ENCODE data around the gene MSANTD3. TPM values are rescaled to one million over a fixed set of nuclear protein-coding genes. Genes with fewer than 3 reads are reported as not detected.

The MSANTD3 gene
- total RNA-seq, 1 experiment from 2014 or later: 79.4 TPM

- no peaks in the 10 kb centered on the region for H3K9me3 ChIP-seq (replicated peaks)
- H3K4me3 ChIP-seq: no peak overlapping the region
- H3K36me3 ChIP-seq: no peaks in the 10 kb centered on the region
- H3K27me3 ChIP-seq (replicated peaks): no peaks in the 10 kb centered on the region
- no peak overlapping the region for H3K27ac ChIP-seq
- no peak for DNase-seq (ENCODE audit: low read depth in 1 of 2, low spot score in 2 of 2)
- H3K4me1 ChIP-seq (replicated peaks): 0 out of 2 replicates have a peak, but pooled peaks cover 3% of the 10 kb centered on the region
Measured at GRCh38 chr9:100478192-100478591, 51.2 kb downstream of the MSANTD3 start.

DNA sequence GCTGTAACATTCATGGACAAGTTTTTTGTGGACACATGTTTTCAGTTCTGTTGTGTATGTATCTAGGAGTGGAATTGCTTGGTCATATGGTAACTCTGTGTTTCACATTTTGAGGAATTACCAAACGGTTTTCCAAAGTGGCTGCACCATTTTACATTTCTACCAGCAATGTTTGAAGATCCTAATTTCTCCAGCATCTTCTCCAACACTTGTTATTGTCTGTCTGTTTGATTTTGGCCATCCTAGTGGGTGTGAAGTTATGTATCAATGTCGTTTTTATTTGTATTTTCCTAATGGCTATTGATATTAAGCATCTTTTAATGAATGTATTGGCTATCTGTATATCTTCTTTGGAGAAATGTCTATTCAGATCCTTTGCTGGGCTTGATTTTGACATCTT lies 52.9 kb downstream of the MSANTD3 start:
- DNase-seq (ENCODE audit: low read depth in 1 of 2, low spot score in 2 of 2): no peak
- Histone ChIP-seq H3K9me3 (replicated peaks) (no peaks in the 10 kb centered on the region), H3K27me3 (replicated peaks) (no peaks in the 10 kb centered on the region), H3K27ac (no peak overlapping the region), H3K4me1 (replicated peaks) (no peaks in the 10 kb centered on the region), H3K4me3 (no peak overlapping the region), H3K36me3 (no peaks in the 10 kb centered on the region)

DNA sequence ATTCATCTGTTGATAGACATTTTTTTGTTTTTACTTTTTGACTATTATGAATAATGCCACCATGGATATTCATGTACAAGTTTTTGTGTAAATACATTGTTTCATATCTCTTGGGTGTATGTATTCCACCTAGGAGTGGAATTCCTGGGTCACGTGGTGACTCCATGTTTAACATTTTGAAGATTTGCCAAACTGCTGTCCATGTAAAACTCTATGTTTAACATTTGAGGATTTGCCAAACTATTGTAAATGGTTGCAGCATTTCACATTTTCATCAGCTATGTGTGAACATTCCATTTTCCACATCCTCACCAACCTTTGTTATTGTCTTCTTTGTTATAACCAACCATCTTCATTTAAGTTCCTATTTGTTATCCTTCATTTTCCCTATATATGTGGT lies 58.3 kb downstream of the MSANTD3 start:
- DNase-seq (ENCODE audit: low read depth in 1 of 2, low spot score in 2 of 2): no peak
- Histone ChIP-seq H3K27me3 (replicated peaks) (no peaks in the 10 kb centered on the region), H3K36me3 (no peaks in the 10 kb centered on the region), H3K9me3 (replicated peaks) (no peaks in the 10 kb centered on the region), H3K4me1 (replicated peaks) (no peaks in the 10 kb centered on the region), H3K27ac (no peak overlapping the region), H3K4me3 (no peak overlapping the region)

- no peak for DNase-seq (ENCODE audit: low read depth in 1 of 2, low spot score in 2 of 2)
- Histone ChIP-seq H3K9me3 (replicated peaks) (no peaks in the 10 kb centered on the region), H3K27me3 (replicated peaks) (no peaks in the 10 kb centered on the region), H3K4me3 (no peak overlapping the region), H3K27ac (no peak overlapping the region), H3K36me3 (no peaks in the 10 kb centered on the region), H3K4me1 (replicated peaks) (no peaks in the 10 kb centered on the region)
Measured at GRCh38 chr9:100486479-100487176, 59.7 kb downstream of the MSANTD3 start.

DNA sequence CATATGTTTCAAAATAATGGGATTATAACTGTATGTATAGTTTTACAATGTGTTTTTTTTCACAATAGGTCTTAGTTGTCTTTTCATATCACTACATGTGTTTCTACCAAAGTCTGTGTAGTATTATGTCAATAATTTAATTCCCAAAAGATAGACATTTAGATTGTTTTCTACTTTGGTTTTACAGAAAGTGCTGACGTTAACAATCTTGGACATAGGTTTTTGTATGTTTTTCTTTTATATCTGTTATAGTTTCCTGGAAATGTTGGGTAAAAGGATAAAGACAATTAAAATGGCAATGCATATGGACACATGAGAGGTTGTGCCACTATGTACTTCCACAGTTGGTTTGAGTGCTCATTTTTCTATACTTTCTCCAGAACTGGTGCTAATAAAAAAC lies 61.2 kb downstream of the MSANTD3 start:
- H3K27me3 ChIP-seq (replicated peaks): no peaks in the 10 kb centered on the region
- 0 out of 2 replicates have a peak, but pooled peaks cover 3% of the 10 kb centered on the region for H3K4me1 ChIP-seq (replicated peaks)
- no peaks in the 10 kb centered on the region for H3K36me3 ChIP-seq
- no peak overlapping the region for H3K27ac ChIP-seq
- no peak overlapping the region for H3K4me3 ChIP-seq
- no peaks in the 10 kb centered on the region for H3K9me3 ChIP-seq (replicated peaks)
- DNase-seq (ENCODE audit: low read depth in 1 of 2, low spot score in 2 of 2): no peak

DNA sequence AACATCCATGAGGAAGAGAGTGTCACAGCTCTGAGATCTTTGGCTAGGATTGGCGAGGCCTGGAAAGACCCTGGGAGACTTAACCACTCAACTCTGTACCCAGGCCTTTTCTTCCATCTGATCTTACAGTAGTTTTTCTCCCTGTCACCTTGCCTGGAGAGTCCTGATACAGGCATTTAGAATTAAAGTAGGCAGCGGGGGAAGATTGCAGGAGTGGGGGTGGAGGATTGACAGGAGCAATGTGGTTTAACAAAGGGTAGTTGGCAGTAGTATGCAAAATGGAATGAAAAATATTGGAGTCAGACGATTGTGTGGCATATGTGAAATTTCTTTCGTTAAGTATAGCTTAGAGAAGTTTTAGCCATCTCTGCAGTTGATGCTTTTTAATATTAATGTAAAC lies 62.9 kb downstream of the MSANTD3 start:
- no peaks in the 10 kb centered on the region for H3K27me3 ChIP-seq (replicated peaks)
- H3K4me3 ChIP-seq: no peak overlapping the region
- no peak for DNase-seq (ENCODE audit: low read depth in 1 of 2, low spot score in 2 of 2)
- 0 out of 2 replicates have a peak, but pooled peaks cover 3% of the 10 kb centered on the region for H3K4me1 ChIP-seq (replicated peaks)
- H3K36me3 ChIP-seq: no peaks in the 10 kb centered on the region
- H3K27ac ChIP-seq: no peak overlapping the region
- H3K9me3 ChIP-seq (replicated peaks): no peaks in the 10 kb centered on the region

GRCh38 chr9:100492952-100493351 lies 66.0 kb downstream of the MSANTD3 start:
- peak; percentile 22 to 47 for DNase-seq (ENCODE audit: low read depth in 1 of 2, low spot score in 2 of 2)
- Histone ChIP-seq H3K9me3 (replicated peaks) (no peaks in the 10 kb centered on the region), H3K36me3 (no peaks in the 10 kb centered on the region), H3K4me3 (no peak overlapping the region), H3K4me1 (replicated peaks) (0 out of 2 replicates have a peak, but pooled peaks cover 3% of the 10 kb centered on the region), H3K27ac (no peak overlapping the region), H3K27me3 (replicated peaks) (no peaks in the 10 kb centered on the region)

DNA sequence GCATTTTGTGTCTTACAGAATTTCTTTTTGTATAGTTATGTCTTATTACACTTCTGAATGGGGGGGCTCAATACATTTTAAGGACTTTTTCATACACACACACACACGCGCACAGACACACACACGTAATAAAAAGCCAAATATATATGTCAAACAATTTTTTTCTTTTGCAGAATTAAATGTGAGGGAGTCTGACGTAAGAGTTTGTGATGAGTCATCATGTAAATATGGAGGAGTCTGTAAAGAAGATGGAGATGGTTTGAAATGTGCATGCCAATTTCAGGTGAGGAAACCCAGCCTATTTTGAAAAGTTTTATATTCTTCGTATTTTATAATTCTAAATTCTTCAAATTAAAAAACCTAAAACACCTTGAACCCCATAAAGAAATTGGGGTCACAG lies 71.6 kb downstream of the MSANTD3 start:
- Histone ChIP-seq H3K4me3 (no peak overlapping the region), H3K9me3 (replicated peaks) (no peaks in the 10 kb centered on the region), H3K36me3 (no peaks in the 10 kb centered on the region), H3K27ac (no peak overlapping the region), H3K4me1 (replicated peaks) (no peaks in the 10 kb centered on the region), H3K27me3 (replicated peaks) (no peaks in the 10 kb centered on the region)
- DNase-seq (ENCODE audit: low read depth in 1 of 2, low spot score in 2 of 2): no peak

DNA sequence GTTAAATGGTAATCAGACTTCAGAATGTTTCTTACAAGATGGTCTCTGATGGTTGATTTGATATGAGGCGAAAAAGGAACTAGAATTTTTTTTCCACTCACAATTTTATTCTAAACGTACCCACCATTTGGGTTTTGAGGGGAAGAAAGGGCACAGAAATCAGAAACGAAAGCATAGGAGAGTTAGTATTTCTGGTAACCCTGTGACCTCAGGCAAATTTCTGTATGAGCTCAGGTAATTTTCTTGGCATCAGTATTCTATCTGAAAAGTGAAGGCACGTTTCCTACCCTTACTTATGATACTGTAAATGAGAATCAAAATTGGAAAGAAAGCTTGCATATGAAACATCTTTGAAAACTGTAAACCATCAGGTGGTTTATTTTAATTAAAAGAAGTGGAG lies 72.5 kb downstream of the MSANTD3 start:
- Histone ChIP-seq H3K4me3 (no peak overlapping the region), H3K27ac (no peak overlapping the region), H3K27me3 (replicated peaks) (no peaks in the 10 kb centered on the region)

DNA sequence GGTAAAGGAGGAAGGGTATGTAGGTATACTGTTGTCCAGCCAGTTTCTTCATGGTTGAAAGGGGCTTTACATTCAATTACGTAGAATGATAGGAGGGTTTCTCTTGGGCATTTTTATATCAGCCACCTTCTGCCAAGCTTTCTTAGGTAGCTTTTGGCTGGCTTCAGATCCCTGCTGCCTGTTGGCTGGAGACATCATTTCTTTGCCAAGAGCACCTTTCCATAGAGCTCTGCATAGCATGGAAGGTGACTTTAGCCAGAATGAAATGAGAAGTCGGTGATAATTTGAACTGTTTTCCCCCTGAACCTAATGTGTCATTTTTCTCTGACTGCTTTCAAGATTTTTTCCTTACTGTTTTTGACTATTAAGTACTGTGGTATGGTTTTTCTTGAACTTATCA lies 72.9 kb downstream of the MSANTD3 start:
- Histone ChIP-seq H3K36me3 (no peaks in the 10 kb centered on the region), H3K9me3 (replicated peaks) (no peaks in the 10 kb centered on the region), H3K4me1 (replicated peaks) (no peaks in the 10 kb centered on the region), H3K27ac (no peak overlapping the region), H3K4me3 (no peak overlapping the region), H3K27me3 (replicated peaks) (no peaks in the 10 kb centered on the region)
- no peak for DNase-seq (ENCODE audit: low read depth in 1 of 2, low spot score in 2 of 2)

More for the DNA sequence above, 72.5 kb downstream of the MSANTD3 start:
- H3K36me3 ChIP-seq: no peaks in the 10 kb centered on the region
- no peaks in the 10 kb centered on the region for H3K9me3 ChIP-seq (replicated peaks)
- H3K4me1 ChIP-seq (replicated peaks): no peaks in the 10 kb centered on the region
- no peak for DNase-seq (ENCODE audit: low read depth in 1 of 2, low spot score in 2 of 2)

Other genes with a start within 250 kb of the MSANTD3 start
- 25.7 and 25.8 TPM in 2 replicates for gene TEX10, start 74.2 kb upstream of the MSANTD3 start, total RNA-seq (2014; rRNA removed; shearing (Covaris generic))
- 1.3 and 9.3 TPM in 2 replicates for gene TMEFF1, start 46.0 kb downstream of the MSANTD3 start, total RNA-seq (2014; rRNA removed; shearing (Covaris generic))
- 0.38 and 0.87 TPM in 2 replicates for gene CAVIN4, start 150.9 kb downstream of the MSANTD3 start, total RNA-seq (2014; rRNA removed; shearing (Covaris generic))